Epidermal melanocyte (primary cell): ENCODE measurements around the gene NOSTRIN.
"Not testable (repeated sequence)": the region's sequence is repeated elsewhere in the genome, so short reads cannot be mapped to it uniquely, and the experiment has no call there.

Source experiments
- DNase-seq: peaks from one replicate; pipeline ENCODE4 v3.0.0; 2011; ENCODE audit warnings: low spot score; ENCODE audit not compliant: insufficient read length

Gene NOSTRIN

GRCh38 chr2:168819050-168819715, 16.7 kb downstream of the NOSTRIN start:
- DNase-seq: no peak

DNA sequence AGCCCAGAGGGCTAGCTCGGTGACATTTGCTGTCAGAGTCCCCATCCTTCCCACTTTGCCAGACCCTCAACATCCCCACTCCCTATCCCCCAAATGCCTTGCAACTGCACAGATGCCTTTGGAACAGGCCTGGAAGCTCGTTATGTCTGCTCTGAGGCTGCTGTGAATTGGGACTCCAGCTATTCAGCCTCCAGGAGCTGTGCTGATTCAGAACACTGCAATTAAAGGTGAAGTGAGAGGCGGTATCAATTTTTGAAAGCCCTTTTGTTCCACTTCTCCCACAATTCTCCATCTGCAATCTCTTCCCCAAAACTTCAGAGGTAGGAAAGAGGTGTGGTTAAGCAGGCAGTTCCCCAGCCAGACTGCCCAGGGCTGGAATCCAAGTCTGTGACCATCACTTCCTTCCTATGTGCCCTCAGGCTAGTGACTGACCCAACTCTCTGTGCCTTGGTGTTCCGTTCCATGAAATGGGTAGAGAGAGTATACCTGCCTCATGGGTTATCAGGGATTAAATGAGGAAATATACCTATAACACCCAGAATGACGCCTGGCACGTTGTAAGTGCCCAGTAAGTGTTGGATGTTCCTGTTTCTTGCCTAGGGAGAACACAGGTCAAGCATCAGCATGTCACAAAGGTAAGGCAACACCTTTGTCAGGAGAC, 17.5 kb downstream of the NOSTRIN start:
- no peak for DNase-seq

GRCh38 chr2:168821577-168821976, 19.1 kb downstream of the NOSTRIN start:
- no peak for DNase-seq

- DNase-seq: no peak
These were observed 19.6 kb downstream of the NOSTRIN start for GRCh38 chr2:168821992-168822391.

GRCh38 chr2:168825126-168825525, 22.7 kb downstream of the NOSTRIN start:
- DNase-seq: no peak

DNA sequence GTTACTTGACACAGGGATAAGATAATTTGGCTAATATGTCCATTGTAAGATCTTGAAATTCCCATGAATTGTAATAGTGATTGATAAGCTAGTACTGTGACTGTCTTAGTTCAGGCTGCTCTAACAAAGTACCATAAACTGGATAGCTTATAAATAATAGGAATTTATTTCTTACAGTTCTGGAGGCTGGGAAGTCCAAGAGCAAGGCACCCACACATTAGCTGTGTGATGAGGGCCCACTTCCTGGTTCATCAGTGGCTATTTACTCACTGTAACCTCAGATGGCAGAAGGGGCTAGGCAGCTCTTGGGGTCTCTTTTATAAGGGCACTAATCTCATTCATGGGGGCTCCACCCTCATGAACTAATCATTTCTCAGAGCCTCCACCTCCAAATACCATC, 28.5 kb downstream of the NOSTRIN start:
- no peak for DNase-seq

GRCh38 chr2:168831662-168832061, 29.2 kb downstream of the NOSTRIN start:
- no peak for DNase-seq

- DNase-seq: no peak
These were observed 33.5 kb downstream of the NOSTRIN start for GRCh38 chr2:168835969-168836368.

DNA sequence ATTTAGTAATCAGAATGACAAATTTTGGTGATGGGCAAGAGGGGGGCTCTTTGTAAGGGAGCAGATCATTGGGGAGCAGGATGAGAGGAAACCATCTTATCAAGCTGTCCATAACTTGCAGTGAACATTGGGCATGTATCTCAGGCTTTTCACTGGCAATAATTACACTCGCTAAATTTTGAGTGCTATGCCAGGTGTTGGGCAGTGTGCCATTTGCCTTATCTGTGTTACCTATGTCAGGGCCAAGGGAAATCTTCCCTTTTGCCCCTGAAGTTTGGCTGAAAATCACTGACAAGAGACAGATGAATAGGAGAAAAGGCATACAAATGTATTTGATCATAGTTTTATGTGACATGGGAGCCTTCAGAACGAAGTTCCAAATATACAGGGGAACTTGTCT, 39.0 kb downstream of the NOSTRIN start:
- no peak for DNase-seq

GRCh38 chr2:168843253-168843652, 40.8 kb downstream of the NOSTRIN start:
- no peak for DNase-seq

DNA sequence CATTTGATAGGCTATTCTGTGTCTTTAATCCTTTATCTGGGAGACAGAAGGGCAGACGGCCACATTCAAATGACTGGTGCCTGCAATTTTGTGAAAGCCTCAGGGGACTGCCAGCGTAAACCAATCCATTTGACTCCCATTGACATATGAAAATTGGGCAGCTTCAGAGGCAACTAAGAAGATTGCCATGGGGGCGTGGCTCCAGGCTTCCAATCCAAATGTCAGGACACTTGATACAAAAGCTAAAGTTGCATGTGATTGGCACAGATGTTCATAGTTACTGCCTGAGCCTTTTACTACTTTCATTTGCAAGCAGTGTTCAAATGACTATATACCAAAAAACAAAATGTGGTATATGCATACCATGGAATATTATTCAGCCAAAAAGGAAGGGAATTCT, 45.8 kb downstream of the NOSTRIN start:
- DNase-seq: no peak

GRCh38 chr2:168849610-168850009, 47.2 kb downstream of the NOSTRIN start:
- DNase-seq: no peak

- no peak for DNase-seq
These were observed 48.4 kb downstream of the NOSTRIN start for GRCh38 chr2:168850846-168851245.

GRCh38 chr2:168851674-168852320, 49.4 kb downstream of the NOSTRIN start:
- no peak for DNase-seq

GRCh38 chr2:168852481-168852880, 50.0 kb downstream of the NOSTRIN start:
- DNase-seq: no peak

- DNase-seq: no peak
These were observed 51.0 kb downstream of the NOSTRIN start for GRCh38 chr2:168853471-168853870.

- DNase-seq: no peak
These were observed 52.2 kb downstream of the NOSTRIN start for GRCh38 chr2:168854651-168855050.

DNA sequence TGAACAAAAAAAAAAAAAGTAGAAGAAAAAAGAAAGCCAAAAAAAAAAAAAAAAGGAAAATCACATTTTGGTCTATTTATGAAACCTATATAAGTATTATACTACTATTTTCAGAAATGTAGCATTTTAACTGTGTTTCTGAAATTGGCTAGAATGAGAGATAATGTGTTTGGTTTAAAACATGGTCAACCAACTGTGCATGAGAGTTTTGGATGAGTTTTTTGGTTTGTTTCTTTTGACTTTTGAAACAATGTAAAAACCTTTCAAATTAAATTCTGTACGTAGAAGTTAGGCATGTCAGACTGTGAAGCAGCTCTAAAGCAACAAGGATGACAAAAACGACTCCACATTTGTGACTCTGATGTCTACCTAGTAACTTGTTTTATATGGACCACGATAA, 53.2 kb downstream of the NOSTRIN start:
- DNase-seq: no peak

GRCh38 chr2:168858146-168858545, 55.7 kb downstream of the NOSTRIN start:
- no peak for DNase-seq

GRCh38 chr2:168867164-168867563, 64.7 kb downstream of the NOSTRIN start:
- not testable (repeated sequence) for DNase-seq

DNA sequence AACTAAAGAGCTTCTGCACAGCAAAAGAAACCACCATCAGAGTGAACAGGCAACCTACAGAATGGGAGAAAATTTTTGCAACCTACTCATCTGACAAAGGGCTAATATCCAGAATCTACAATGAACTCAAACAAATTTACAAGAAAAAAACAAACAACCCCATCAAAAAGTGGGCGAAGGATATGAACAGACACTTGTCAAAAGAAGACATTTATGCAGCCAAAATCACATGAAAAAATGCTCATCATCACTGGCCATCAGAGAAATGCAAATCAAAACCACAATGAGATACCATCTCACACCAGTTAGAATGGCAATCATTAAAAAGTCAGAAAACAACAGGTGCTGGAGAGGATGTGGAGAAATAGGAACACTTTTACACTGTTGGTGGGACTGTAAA, 67.9 kb downstream of the NOSTRIN start:
- not testable (repeated sequence) for DNase-seq

DNA sequence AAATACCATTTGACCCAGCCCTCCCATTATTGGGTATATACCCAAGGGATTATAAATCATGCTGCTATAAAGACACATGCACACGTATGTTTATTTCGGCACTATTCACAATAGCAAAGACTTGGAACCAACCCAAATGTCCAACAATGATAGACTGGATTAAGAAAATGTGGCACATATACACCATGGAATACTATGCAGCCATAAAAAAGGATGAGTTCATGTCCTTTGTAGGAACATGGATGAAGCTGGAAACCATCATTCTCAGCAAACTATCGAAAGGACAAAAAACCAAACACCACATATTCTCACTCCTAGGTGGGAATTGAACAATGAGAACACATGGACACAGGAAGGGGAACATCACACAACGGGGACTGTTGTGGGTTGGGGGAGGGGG, 68.4 kb downstream of the NOSTRIN start:
- DNase-seq: not testable (repeated sequence)
